Activated CD4-positive, alpha-beta T cell treated with anti-CD3 and anti-CD28 coated beads for 1 hour (primary cell): ENCODE results near the gene AEBP1.

Source experiments
- DNase-seq: peaks from one replicate; pipeline ENCODE4 v3.0.0-alpha.2; 2020

The AEBP1 gene

GRCh38 chr7:44144968-44145478, 40.9 kb downstream of the AEBP1 start:
- DNase-seq = no peak

GRCh38 chr7:44145479-44145968, 41.4 kb downstream of the AEBP1 start:
- DNase-seq = peak; percentile 50

DNA sequence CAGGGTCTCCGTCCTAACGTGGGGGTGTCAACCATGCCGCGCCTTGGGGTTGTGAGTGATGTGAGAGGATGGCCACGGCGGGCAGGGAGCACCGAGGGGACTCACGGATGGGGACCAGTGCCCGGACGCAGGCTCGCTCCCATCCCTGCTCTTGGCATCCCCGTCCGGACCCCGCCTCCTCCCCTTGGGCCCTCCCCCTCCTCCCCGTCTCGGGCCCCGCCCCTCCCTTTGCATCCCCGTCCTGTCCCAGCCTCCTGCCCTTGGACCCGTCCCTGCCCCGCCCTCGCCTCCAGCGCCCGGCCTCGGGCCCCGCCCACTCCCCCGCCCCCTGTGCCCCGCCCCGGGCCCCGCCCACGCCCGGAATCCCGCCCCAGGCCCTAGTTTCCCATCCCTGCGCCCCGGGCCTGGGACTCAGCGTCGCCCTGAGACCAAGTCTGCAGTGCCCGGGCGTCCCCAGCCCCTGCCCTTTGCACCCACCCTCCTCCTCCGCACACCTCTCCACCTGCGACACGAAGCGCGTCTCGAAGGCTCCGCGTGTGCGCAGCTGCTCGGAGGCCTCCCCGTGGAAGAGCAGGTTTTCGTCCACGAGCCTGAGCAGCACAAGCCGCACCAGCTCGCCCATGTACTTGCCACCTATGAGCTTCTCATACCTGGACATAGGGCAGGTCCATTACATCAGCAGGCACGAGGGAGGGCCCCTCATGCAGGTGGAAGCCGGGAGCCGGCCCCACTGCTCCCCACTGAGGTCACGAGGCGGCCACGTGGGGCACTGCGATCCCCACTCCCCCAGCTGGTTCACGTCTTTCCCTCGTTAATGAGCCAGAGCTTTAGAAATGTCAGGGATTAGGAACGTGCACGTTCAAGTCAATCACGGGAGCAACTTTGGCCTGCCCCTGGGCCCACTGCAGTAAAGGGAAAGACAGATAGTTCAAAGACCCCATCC, 42.1 kb downstream of the AEBP1 start:
- peak; percentile 32 for DNase-seq

GRCh38 chr7:44147026-44147991, 43.2 kb downstream of the AEBP1 start:
- DNase-seq = peak; percentile 3

- DNase-seq = no peak
Observed at GRCh38 chr7:44148166-44148565, 44.0 kb downstream of the AEBP1 start.

DNA sequence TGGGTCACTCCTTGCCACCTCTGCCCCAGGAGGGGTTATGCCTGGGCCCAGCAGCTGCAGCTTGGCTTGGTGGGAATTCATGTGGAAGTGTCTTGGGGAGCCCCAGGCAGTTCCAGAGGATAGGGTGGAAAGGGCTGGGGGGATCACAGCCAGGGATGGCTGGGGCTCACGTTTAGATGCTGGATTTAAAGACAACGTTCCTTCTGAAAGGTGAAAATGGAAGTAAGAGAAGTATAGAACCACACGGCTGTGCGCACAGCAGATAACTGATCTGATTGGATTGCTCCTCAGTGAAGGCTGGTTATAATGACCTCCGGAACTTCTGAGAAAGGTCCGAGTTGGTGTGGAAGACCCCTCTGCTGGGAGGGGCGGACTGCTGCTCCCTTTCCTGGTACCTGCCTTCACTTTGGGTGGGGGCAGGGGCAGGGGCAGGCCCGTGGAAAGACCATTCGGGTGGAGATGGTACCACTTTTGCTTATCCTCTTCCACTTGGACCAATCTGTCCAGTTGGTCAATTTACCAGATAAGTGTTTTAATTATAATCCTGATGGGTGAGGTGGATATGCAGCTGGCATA, 44.9 kb downstream of the AEBP1 start:
- DNase-seq = no peak

DNA sequence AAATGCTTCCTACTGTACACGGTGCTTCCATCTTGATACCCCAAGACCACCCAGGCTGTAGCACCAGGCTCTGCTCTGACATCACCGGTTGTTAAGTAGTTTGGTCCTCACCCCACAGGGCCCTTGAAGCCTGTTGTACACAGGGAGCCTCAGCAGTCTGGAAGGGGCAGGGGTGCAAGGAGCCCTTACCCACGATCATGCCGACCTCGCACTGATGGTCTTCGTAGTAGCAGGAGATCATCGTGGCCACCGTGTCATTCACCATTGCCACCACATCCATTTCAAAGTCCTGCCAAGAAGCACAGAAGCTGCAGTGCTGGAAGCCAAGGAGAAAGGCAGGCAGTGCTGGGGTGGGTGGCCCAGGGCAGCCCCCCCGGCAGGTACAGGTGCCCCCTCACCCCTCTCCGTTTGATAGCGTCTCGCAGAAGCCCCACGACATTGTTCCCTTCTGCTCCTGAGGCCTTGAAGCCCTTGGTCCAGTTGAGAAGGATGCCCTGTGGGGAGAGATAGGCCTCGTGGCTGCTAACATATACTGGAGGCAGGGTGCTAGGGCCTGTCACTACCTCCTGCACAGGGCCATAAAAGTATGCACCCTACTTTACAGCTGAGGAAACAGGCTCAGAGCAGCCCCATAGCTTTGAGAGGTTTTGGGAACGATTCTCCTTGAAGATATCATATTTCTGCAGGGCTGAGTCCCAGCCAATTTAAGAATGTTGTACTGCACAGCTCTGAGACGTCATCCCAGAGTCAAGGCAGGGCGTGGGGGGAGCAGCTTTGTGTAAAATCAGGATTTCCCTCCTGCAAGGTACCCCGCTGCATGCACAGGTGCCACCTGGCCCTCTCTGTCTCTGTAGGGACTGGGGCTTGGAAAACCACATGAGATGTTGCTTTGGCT, 45.7 kb downstream of the AEBP1 start:
- no peak for DNase-seq

- no peak for DNase-seq
Observed at GRCh38 chr7:44150466-44150832, 46.3 kb downstream of the AEBP1 start.

- no peak for DNase-seq
Observed at GRCh38 chr7:44150966-44151941, 47.1 kb downstream of the AEBP1 start.

GRCh38 chr7:44151956-44152355, 47.8 kb downstream of the AEBP1 start:
- no peak for DNase-seq

DNA sequence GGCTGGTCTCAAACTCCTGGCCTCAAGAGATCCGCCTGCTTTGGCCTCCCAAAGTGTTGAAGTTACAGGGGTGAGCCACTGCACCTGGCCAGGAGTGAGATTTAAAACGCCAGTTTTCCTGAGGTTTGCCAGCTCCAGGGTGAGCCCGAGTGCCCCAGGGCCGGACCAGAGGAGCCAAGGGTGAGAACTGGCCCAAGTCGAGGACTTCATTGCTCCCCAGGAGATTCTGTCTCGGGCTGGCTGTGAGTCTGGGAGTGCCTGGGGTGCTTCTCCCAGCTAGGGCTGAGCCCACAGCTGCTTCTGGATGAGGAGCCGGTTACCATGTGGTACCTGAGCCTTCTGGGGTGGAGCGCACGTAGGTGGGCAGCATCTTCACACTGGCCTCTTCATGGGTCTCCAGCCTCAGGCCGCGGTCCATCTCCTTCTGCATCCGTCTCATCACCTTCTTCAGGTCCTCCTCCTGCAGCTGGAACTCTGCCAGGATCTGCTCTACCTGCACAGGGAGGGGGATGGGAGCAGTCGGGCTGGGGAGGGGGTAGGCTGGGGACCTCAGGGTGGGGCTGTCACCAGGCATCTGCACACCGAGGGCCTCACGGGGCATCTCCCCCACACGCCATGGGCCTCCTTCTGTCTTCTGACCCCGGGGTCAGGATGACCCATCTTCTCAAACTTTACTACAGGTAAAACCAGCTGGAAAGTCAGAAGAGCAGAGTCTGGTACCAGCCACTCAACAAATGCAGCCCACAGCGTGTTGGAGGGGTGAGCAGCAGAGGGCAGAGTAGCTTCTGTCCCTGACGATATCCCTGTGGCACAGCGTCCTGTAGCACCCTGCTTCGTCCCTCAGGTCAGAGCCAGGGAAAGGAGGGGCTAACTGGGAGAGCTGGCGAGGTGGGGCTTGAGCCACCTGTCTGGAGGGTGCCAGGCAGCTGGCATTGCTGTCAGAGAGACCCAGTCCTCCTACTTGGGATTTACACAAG, 49.1 kb downstream of the AEBP1 start:
- no peak for DNase-seq

DNA sequence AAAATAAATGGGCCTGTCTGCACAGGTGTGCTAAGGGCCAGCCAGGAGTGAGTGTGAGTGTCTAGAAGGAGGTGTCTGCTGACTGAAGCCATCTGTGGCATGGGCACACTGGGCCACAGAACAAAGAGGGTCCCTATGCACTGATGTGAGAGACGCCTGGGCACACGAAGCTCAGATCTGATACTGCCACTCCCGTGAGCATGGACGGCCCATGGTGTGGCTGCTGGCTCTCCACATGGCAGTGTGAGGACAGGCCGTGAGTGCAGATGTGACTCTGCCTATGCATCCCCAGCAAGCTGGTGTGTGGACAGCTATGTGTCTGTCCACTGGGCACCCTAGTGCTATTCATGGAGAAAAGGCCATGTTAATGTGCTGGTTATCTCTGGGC, 49.8 kb downstream of the AEBP1 start:
- no peak for DNase-seq

GRCh38 chr7:44154703-44155102, 50.6 kb downstream of the AEBP1 start:
- no peak for DNase-seq

DNA sequence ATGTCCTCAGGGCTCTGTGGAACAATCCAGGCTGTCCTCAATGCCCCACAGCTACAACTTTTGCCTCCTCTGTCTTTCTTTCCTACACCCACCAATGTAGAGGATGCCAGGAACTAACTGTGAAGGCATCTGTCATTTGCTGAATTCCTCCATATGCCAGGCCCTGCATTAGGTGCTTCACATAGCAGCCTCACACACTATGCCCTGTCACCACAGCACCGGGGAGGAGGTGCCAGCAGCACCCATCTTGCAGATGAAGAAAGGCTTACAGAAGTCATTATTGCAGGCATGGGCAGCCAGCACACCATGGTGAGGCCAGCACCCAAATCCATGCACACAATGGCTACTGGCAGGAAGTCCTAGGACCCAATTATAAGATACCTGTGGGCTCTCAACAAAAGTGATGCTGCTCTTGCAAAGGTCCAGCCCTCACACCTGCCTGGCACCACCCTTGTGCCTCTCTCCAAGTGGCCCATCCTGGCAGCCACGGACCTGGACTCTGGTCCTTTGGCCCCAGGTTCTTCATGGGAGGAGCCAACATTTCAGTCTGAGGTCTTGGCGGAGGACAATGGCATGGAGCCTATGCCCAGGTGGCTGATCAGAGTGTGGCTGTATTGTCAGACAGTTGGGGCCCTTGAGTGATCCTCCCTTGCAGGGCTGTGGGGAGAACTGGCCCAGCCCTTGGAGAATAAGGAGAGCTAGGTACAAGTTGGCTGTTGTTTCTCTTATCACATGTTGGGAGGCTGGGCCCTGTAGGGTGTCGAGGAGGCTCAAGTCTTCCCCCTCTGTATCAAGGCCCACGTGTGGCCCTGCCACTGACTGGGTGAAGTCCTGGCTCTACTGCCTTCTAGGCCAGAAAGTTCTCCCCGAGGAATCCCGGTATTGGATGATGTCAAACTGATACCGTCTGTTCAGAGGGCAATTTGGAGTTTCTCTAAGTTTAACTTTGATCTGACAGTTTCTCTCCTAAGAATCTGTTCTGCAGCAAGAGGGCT, 51.3 kb downstream of the AEBP1 start:
- no peak for DNase-seq

GRCh38 chr7:44156453-44157010, 52.4 kb downstream of the AEBP1 start:
- no peak for DNase-seq

- no peak for DNase-seq
Observed at GRCh38 chr7:44157116-44158080, 53.3 kb downstream of the AEBP1 start.
